Vagina (tissue), 2 donors: ENCODE data around the gene LHFPL2.

Source experiments
- POLR2A ChIP-seq, 2 donors: fragments of 450-650 bp; IDR thresholded peaks; one replicate each; pipeline ENCODE4 v1.6.1; 2017; ENCODE audit warnings: antibody characterized with exemption in 2 of 2, mild to moderate bottlenecking in 2 of 2, moderate library complexity in 2 of 2
- TF ChIP-seq, protein P1 (sequence below), 3 experiments: fragments of 450-650 bp in 2 of 3; fragments of 200-600 bp in 1 of 3; sonication (generic) in 1 of 3; IDR thresholded peaks; one replicate each; pipeline ENCODE4 v1.5.1; 2017 to 2019; ENCODE audit warnings: antibody characterized with exemption in 3 of 3, mild to moderate bottlenecking in 2 of 3, moderate library complexity in 2 of 3

DNA sequence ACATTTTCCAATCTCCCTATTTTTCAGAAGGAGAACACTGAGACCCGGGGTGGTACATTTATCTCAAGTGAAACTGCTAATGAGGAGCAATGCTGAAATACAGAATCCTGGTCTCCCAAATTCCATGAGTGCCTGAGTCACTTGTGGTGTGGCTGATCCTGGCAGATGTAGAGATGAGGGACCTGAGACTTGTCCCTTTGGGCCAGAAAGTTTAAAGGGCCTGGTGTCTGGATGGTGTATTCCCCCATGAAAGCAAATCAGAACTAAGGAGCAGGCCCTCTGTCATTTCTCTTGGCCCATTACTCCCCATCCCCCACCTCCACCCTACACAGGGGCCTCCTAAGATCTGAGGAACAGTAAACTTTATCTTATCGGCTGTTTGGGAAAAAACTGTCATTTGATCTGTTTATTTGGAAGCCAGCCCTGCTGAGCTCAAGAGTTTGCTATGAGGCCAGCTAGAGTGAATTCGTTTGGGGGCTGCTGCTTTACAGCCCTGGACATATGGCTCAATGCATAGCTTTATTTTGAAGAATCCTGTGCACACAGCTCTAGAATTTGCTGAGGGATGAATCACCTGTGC lies 140.3 kb downstream of the LHFPL2 start:
- TF ChIP-seq, protein P1, sequence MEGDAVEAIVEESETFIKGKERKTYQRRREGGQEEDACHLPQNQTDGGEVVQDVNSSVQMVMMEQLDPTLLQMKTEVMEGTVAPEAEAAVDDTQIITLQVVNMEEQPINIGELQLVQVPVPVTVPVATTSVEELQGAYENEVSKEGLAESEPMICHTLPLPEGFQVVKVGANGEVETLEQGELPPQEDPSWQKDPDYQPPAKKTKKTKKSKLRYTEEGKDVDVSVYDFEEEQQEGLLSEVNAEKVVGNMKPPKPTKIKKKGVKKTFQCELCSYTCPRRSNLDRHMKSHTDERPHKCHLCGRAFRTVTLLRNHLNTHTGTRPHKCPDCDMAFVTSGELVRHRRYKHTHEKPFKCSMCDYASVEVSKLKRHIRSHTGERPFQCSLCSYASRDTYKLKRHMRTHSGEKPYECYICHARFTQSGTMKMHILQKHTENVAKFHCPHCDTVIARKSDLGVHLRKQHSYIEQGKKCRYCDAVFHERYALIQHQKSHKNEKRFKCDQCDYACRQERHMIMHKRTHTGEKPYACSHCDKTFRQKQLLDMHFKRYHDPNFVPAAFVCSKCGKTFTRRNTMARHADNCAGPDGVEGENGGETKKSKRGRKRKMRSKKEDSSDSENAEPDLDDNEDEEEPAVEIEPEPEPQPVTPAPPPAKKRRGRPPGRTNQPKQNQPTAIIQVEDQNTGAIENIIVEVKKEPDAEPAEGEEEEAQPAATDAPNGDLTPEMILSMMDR (IDR thresholded peaks at IDR 0.05), result no peak
- TF ChIP-seq POLR2A (IDR thresholded peaks at IDR 0.05), result no peak
